Stimulated activated CD4-positive, alpha-beta T cell treated with anti-CD3 and anti-CD28 coated beads, Interleukin-15, amount 100 ng/mL, for 24 hours (primary cell): Measurements from ENCODE around the gene POLR1F.
"Not testable (repeated sequence)": the region's sequence is repeated elsewhere in the genome, so short reads cannot be mapped to it uniquely, and the experiment has no call there.

Experiments
- DNase-seq: peaks from one replicate; pipeline ENCODE4 v3.0.0-alpha.2; 2020

Gene POLR1F

GRCh38 chr7:19708397-19709248 lies at the start of gene POLR1F:
POLR1F (minus strand) TSS chr7:19709037; CDS start chr7:19709016, 21 bp downstream.
- DNase-seq, result peak; percentile 92

- DNase-seq, result no peak
Measured at GRCh38 chr7:19754521-19755116, 45.8 kb upstream of the POLR1F start.

GRCh38 chr7:19752020-19752419 lies 43.2 kb upstream of the POLR1F start:
- no peak for DNase-seq

- DNase-seq, result no peak
Measured at GRCh38 chr7:19749658-19750057, 40.8 kb upstream of the POLR1F start.

GRCh38 chr7:19747740-19748339 lies 39.0 kb upstream of the POLR1F start:
- DNase-seq, result no peak

GRCh38 chr7:19744075-19744474 lies 35.2 kb upstream of the POLR1F start:
- no peak for DNase-seq

- no peak for DNase-seq
Measured at GRCh38 chr7:19728716-19729115, 19.9 kb upstream of the POLR1F start.

GRCh38 chr7:19725770-19726169 lies 16.9 kb upstream of the POLR1F start:
- no peak for DNase-seq

- no peak for DNase-seq
Measured at GRCh38 chr7:19715499-19715898, 6.7 kb upstream of the POLR1F start.

GRCh38 chr7:19713676-19714075 lies 4.8 kb upstream of the POLR1F start:
- DNase-seq, result peak; percentile 45

- DNase-seq, result no peak
Measured at GRCh38 chr7:19709249-19709578, 377 bp upstream of the POLR1F start.

GRCh38 chr7:19707240-19707639 lies 1.6 kb downstream of the POLR1F start:
- DNase-seq, result no peak

GRCh38 chr7:19705663-19706062 lies 3.2 kb downstream of the POLR1F start:
- no peak for DNase-seq

GRCh38 chr7:19701471-19701870 lies 7.4 kb downstream of the POLR1F start:
- no peak for DNase-seq

- DNase-seq, result no peak
Measured at GRCh38 chr7:19700936-19701335, 7.9 kb downstream of the POLR1F start.

GRCh38 chr7:19698331-19698730 lies 10.5 kb downstream of the POLR1F start:
- DNase-seq, result no peak

- no peak for DNase-seq
Measured at GRCh38 chr7:19696926-19697325, 11.9 kb downstream of the POLR1F start.

GRCh38 chr7:19692111-19692828 lies 16.6 kb downstream of the POLR1F start:
- no peak for DNase-seq

- no peak for DNase-seq
Measured at GRCh38 chr7:19690736-19691135, 18.1 kb downstream of the POLR1F start.

- DNase-seq, result not testable (repeated sequence)
Measured at GRCh38 chr7:19689130-19689529, 19.7 kb downstream of the POLR1F start.

GRCh38 chr7:19681596-19681995 lies 27.2 kb downstream of the POLR1F start:
- no peak for DNase-seq

- no peak for DNase-seq
Measured at GRCh38 chr7:19677180-19677579, 31.7 kb downstream of the POLR1F start.

- DNase-seq, result no peak
Measured at GRCh38 chr7:19675816-19676215, 33.0 kb downstream of the POLR1F start.
